HL-60 (cell line): ENCODE results near the gene TBC1D22A.

Experiments used
- DNase-seq, 2 experiments: peaks; one replicate each; pipeline ENCODE4 v3.0.0-alpha.2; 2010 to 2020; ENCODE audit warnings: low read depth in 1 of 2, low spot score in 1 of 2
- H3K27ac ChIP-seq: fragments of 250-450 bp; sonication (Bioruptor Pico); replicated peaks from 2 replicates; pipeline ENCODE4 v1.5.1; 2020; ENCODE audit warnings: mild to moderate bottlenecking, moderate library complexity
- H3K27me3 ChIP-seq: fragments of 250-450 bp; sonication (Bioruptor Pico); 2 replicates; pipeline ENCODE4 v1.5.1; 2021; ENCODE audit warnings: mild to moderate bottlenecking, moderate library complexity; ENCODE audit not compliant: insufficient read depth, poor library complexity, severe bottlenecking
- H3K4me3 ChIP-seq: replicated peaks from 2 replicates; pipeline ENCODE4 v1.5.1; 2011; ENCODE audit warnings: mild to moderate bottlenecking, control low read depth, low read length; ENCODE audit not compliant: insufficient read depth
- CTCF ChIP-seq: IDR thresholded peaks from one replicate; pipeline ENCODE4 v1.5.1; 2011; ENCODE audit warnings: low read length, control low read depth, inconsistent platforms; ENCODE audit not compliant: insufficient read depth
- GABPA ChIP-seq: IDR thresholded peaks from 2 replicates; pipeline ENCODE4 v1.6.1; 2012; ENCODE audit warnings: low read depth
- POLR2AphosphoS5 ChIP-seq: IDR thresholded peaks from 2 replicates; pipeline ENCODE4 v1.6.1; 2012; ENCODE audit warnings: low read depth
- REST ChIP-seq: IDR thresholded peaks from 2 replicates; pipeline ENCODE4 v1.6.1; 2012; ENCODE audit warnings: low read depth; ENCODE audit not compliant: insufficient replicate concordance
- SPI1 ChIP-seq: IDR thresholded peaks from 2 replicates; pipeline ENCODE4 v1.6.1; 2012; ENCODE audit warnings: low read depth, mild to moderate bottlenecking, borderline replicate concordance

The TBC1D22A gene

DNA sequence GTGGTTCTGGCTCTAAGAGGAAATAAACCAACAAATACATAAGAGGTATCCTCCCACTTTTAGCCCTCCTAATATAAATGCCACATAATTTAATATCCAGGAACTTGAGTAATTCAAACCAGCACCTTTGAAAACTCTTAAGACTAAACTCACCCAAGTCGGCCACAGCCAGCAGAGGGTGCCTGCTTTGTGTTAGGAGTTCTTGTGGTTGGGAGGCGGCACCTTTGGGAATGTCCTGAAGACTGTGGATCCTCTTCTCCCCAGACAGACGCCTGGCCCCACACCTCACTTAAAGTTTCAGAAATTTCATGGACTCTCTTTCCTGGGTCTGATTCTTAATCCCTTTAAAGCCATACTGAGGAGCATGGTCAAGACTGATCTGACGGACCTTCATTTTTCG lies 169.0 kb downstream of the TBC1D22A start:
- no peak overlapping the region for H3K27ac ChIP-seq

GRCh38 chr22:46931881-46932280 lies 169.4 kb downstream of the TBC1D22A start:
- Histone ChIP-seq H3K27ac (no peak overlapping the region), H3K27me3 (no peaks in the 10 kb centered on the region), H3K4me3 (no peak overlapping the region)
- no peak for DNase-seq
- TF ChIP-seq POLR2AphosphoS5, result no peak
- TF ChIP-seq SPI1, result no peak
- no peak for TF ChIP-seq GABPA
- TF ChIP-seq REST, result no peak
- TF ChIP-seq CTCF, result no peak

More for the DNA sequence above, 169.0 kb downstream of the TBC1D22A start:
- no peak for DNase-seq
- TF ChIP-seq CTCF (no peak), REST (no peak), SPI1 (no peak), GABPA (no peak), POLR2AphosphoS5 (no peak)
- Histone ChIP-seq H3K4me3 (no peak overlapping the region), H3K27me3 (no peaks in the 10 kb centered on the region)

- no peaks in the 10 kb centered on the region for H3K27me3 ChIP-seq
- no peak for DNase-seq
- no peak overlapping the region for H3K27ac ChIP-seq
- H3K4me3 ChIP-seq, result no peak overlapping the region
- no peak for TF ChIP-seq SPI1
- TF ChIP-seq REST, result no peak
- no peak for TF ChIP-seq GABPA
- TF ChIP-seq POLR2AphosphoS5, result no peak
- no peak for TF ChIP-seq CTCF
Observed at GRCh38 chr22:46933040-46933930, 170.8 kb downstream of the TBC1D22A start.
